GM23338 (cell line): Measurements from ENCODE around the gene BDP1. TPM values are rescaled to one million over a fixed set of nuclear protein-coding genes. Genes with fewer than 3 reads are reported as not detected.

ENCODE experiments used
- ATAC-seq: fragments of 200-7000 bp; cut with Tn5 transposase; 3 replicates; pipeline ENCODE4 v1.9.1; 2020
- DNase-seq: peaks from one replicate; pipeline ENCODE4 v3.0.0-alpha.2; 2015; ENCODE audit warnings: low spot score
- H2AFZ ChIP-seq: fragments of 200-600 bp; sonication (generic); 2 replicates; pipeline ENCODE4 v1.8.0; 2016; ENCODE audit warnings: antibody characterized with exemption, mild to moderate bottlenecking, moderate library complexity
- H3F3A ChIP-seq: fragments of 200-600 bp; sonication (generic); replicated peaks from 2 replicates; pipeline ENCODE4 v1.8.0; 2017; ENCODE audit warnings: antibody characterized with exemption, mixed run types, low read depth
- H3K27ac ChIP-seq: fragments of 200-600 bp; sonication (generic); 2 replicates; pipeline ENCODE4 v1.6.1; 2016; ENCODE audit warnings: low read depth
- H3K27me3 ChIP-seq: fragments of 200-600 bp; sonication (generic); 2 replicates; pipeline ENCODE4 v1.8.0; 2016; ENCODE audit warnings: mild to moderate bottlenecking, mixed run types, moderate library complexity; ENCODE audit not compliant: insufficient read depth
- H3K36me3 ChIP-seq: fragments of 200-600 bp; sonication (generic); 2 replicates; pipeline ENCODE4 v1.8.0; 2016; ENCODE audit warnings: mild to moderate bottlenecking; ENCODE audit not compliant: insufficient read depth
- H3K4me1 ChIP-seq: fragments of 200-600 bp; sonication (generic); 2 replicates; pipeline ENCODE4 v1.8.0; 2016; ENCODE audit warnings: mild to moderate bottlenecking, moderate library complexity; ENCODE audit not compliant: insufficient read depth
- H3K4me2 ChIP-seq: fragments of 200-600 bp; sonication (generic); 2 replicates; pipeline ENCODE4 v1.7.1; 2017; ENCODE audit warnings: mixed run types
- H3K4me3 ChIP-seq: fragments of 200-600 bp; sonication (generic); 2 replicates; pipeline ENCODE4 v1.6.1; 2016; ENCODE audit warnings: mixed run types
- H3K79me2 ChIP-seq: fragments of 200-600 bp; sonication (generic); replicated peaks from 2 replicates; pipeline ENCODE4 v1.8.0; 2017; ENCODE audit warnings: mild to moderate bottlenecking; ENCODE audit not compliant: insufficient read depth
- H3K9me2 ChIP-seq: fragments of 200-600 bp; sonication (generic); 2 replicates; pipeline ENCODE4 v1.8.0; 2017; ENCODE audit not compliant: insufficient read depth
- H4K20me1 ChIP-seq: fragments of 200-600 bp; sonication (generic); replicated peaks from 2 replicates; pipeline ENCODE4 v1.8.0; 2017; ENCODE audit warnings: mild to moderate bottlenecking; ENCODE audit not compliant: insufficient read depth
- H3K27ac Mint-ChIP-seq: 2 replicates; pipeline ENCODE4 v1.8.0; 2020; ENCODE audit warnings: inconsistent platforms, mild to moderate bottlenecking, moderate library complexity, mixed read lengths
- H3K27me3 Mint-ChIP-seq: 3 replicates; pipeline ENCODE4 v1.8.0; 2022; ENCODE audit warnings: low read depth, mild to moderate bottlenecking, moderate library complexity, mixed read lengths, inconsistent platforms; ENCODE audit not compliant: insufficient read depth, poor library complexity
- H3K36me3 Mint-ChIP-seq: 3 replicates; pipeline ENCODE4 v1.8.0; 2021; ENCODE audit warnings: low read depth, mild to moderate bottlenecking, inconsistent platforms, moderate library complexity, mixed read lengths
- H3K4me1 Mint-ChIP-seq: 3 replicates; pipeline ENCODE4 v1.8.0; 2020; ENCODE audit warnings: mild to moderate bottlenecking, inconsistent platforms, mixed read lengths
- H3K4me3 Mint-ChIP-seq: 3 replicates; pipeline ENCODE4 v1.8.0; 2021; ENCODE audit warnings: moderate library complexity, mild to moderate bottlenecking, inconsistent platforms, mixed read lengths
- H3K9me3 Mint-ChIP-seq: 3 replicates; pipeline ENCODE4 v1.8.0; 2020; ENCODE audit warnings: moderate library complexity, mild to moderate bottlenecking, inconsistent platforms, mixed read lengths
- ETS1 ChIP-seq: IDR thresholded peaks from 2 replicates; pipeline ENCODE4 v1.6.1; 2016; ENCODE audit warnings: antibody characterized with exemption
- EZH2 ChIP-seq: fragments of 200-600 bp; sonication (generic); IDR thresholded peaks from one replicate; pipeline ENCODE4 v1.8.0; 2017; ENCODE audit warnings: antibody characterized with exemption, mild to moderate bottlenecking, low read depth; ENCODE audit not compliant: unreplicated experiment
- JUNB ChIP-seq: IDR thresholded peaks from one replicate; pipeline ENCODE4 v1.6.1; 2016; ENCODE audit warnings: antibody characterized with exemption; ENCODE audit not compliant: unreplicated experiment
- NANOG ChIP-seq: IDR thresholded peaks from 2 replicates; pipeline ENCODE4 v1.6.1; 2016; ENCODE audit warnings: antibody characterized with exemption, borderline replicate concordance
- REST ChIP-seq: IDR thresholded peaks from one replicate; pipeline ENCODE4 v1.6.1; 2018; ENCODE audit warnings: antibody characterized with exemption; ENCODE audit not compliant: unreplicated experiment
- ZNF114 ChIP-seq: fragments of 250-450 bp; sonication (Bioruptor Pico); IDR thresholded peaks from 2 replicates; pipeline ENCODE4 v1.5.0; 2020; ENCODE audit warnings: mild to moderate bottlenecking, moderate library complexity
- polyA plus RNA-seq: library from polyadenylated mRNA; unstranded; fragments of >200 nt; fragmentation: Nextera tagmentation; extraction: Ambion mirVana; gene quantifications from 2 replicates; pipeline ENCODE4 v1.2.1, GENCODE V29; 2016
- total RNA-seq: library from RNA; depleted of rRNA; stranded (reverse); fragments of >200 nt; shearing (Covaris generic); gene quantifications from 2 replicates; pipeline ENCODE4 v1.2.3, GENCODE V29; 2014
- TF ChIP-seq, protein P1 (sequence below): fragments of 250-450 bp; sonication (Bioruptor Pico); IDR thresholded peaks from 2 replicates; pipeline ENCODE4 v1.5.0; 2020; ENCODE audit warnings: mild to moderate bottlenecking, moderate library complexity

Gene BDP1
- total and polyA plus RNA-seq, 2 experiments from 2014 or later = 41.8 to 54.4 TPM

- no peaks in the 10 kb centered on the region for H3K27me3 ChIP-seq
- H3K27me3 Mint-ChIP-seq = peaks cover 3% of the 10 kb centered on the region
- 0 out of 2 replicates have a peak, but pooled peaks cover 5% of the 10 kb centered on the region for H3K36me3 ChIP-seq
- H3K79me2 ChIP-seq = peaks cover 71% of the 10 kb centered on the region
- H3K4me3 ChIP-seq = no peak overlapping the region
- H3F3A ChIP-seq = 0 out of 2 replicates have a peak, but pooled peaks cover 5% of the 10 kb centered on the region
- H3K4me2 ChIP-seq = no peak overlapping the region
- no peak for ATAC-seq
- H3K9me2 ChIP-seq = no peaks in the 10 kb centered on the region; the same call in 1 of the 2 replicates
- no peaks in the 10 kb centered on the region; the same call in 2 of the 3 replicates for H3K9me3 Mint-ChIP-seq
- H3K4me1 Mint-ChIP-seq = peaks cover 15% of the 10 kb centered on the region
- no peak overlapping the region for H2AFZ ChIP-seq
- no peak overlapping the region for H3K27ac ChIP-seq
- H3K4me1 ChIP-seq = peaks cover 12% of the 10 kb centered on the region; the same call in 1 of the 2 replicates
- no peak for DNase-seq
- H3K27ac Mint-ChIP-seq = no peak overlapping the region
- peaks cover 23% of the 10 kb centered on the region for H3K36me3 Mint-ChIP-seq
- H3K4me3 Mint-ChIP-seq = no peak overlapping the region
- H4K20me1 ChIP-seq = no peaks in the 10 kb centered on the region; the same call in 1 of the 2 replicates
- TF ChIP-seq REST (no peak), ETS1 (no peak), NANOG (no peak), JUNB (no peak), EZH2 (no peak), ZNF114 (CRISPR knock-in tag) (no peak)
- TF ChIP-seq, protein P1, sequence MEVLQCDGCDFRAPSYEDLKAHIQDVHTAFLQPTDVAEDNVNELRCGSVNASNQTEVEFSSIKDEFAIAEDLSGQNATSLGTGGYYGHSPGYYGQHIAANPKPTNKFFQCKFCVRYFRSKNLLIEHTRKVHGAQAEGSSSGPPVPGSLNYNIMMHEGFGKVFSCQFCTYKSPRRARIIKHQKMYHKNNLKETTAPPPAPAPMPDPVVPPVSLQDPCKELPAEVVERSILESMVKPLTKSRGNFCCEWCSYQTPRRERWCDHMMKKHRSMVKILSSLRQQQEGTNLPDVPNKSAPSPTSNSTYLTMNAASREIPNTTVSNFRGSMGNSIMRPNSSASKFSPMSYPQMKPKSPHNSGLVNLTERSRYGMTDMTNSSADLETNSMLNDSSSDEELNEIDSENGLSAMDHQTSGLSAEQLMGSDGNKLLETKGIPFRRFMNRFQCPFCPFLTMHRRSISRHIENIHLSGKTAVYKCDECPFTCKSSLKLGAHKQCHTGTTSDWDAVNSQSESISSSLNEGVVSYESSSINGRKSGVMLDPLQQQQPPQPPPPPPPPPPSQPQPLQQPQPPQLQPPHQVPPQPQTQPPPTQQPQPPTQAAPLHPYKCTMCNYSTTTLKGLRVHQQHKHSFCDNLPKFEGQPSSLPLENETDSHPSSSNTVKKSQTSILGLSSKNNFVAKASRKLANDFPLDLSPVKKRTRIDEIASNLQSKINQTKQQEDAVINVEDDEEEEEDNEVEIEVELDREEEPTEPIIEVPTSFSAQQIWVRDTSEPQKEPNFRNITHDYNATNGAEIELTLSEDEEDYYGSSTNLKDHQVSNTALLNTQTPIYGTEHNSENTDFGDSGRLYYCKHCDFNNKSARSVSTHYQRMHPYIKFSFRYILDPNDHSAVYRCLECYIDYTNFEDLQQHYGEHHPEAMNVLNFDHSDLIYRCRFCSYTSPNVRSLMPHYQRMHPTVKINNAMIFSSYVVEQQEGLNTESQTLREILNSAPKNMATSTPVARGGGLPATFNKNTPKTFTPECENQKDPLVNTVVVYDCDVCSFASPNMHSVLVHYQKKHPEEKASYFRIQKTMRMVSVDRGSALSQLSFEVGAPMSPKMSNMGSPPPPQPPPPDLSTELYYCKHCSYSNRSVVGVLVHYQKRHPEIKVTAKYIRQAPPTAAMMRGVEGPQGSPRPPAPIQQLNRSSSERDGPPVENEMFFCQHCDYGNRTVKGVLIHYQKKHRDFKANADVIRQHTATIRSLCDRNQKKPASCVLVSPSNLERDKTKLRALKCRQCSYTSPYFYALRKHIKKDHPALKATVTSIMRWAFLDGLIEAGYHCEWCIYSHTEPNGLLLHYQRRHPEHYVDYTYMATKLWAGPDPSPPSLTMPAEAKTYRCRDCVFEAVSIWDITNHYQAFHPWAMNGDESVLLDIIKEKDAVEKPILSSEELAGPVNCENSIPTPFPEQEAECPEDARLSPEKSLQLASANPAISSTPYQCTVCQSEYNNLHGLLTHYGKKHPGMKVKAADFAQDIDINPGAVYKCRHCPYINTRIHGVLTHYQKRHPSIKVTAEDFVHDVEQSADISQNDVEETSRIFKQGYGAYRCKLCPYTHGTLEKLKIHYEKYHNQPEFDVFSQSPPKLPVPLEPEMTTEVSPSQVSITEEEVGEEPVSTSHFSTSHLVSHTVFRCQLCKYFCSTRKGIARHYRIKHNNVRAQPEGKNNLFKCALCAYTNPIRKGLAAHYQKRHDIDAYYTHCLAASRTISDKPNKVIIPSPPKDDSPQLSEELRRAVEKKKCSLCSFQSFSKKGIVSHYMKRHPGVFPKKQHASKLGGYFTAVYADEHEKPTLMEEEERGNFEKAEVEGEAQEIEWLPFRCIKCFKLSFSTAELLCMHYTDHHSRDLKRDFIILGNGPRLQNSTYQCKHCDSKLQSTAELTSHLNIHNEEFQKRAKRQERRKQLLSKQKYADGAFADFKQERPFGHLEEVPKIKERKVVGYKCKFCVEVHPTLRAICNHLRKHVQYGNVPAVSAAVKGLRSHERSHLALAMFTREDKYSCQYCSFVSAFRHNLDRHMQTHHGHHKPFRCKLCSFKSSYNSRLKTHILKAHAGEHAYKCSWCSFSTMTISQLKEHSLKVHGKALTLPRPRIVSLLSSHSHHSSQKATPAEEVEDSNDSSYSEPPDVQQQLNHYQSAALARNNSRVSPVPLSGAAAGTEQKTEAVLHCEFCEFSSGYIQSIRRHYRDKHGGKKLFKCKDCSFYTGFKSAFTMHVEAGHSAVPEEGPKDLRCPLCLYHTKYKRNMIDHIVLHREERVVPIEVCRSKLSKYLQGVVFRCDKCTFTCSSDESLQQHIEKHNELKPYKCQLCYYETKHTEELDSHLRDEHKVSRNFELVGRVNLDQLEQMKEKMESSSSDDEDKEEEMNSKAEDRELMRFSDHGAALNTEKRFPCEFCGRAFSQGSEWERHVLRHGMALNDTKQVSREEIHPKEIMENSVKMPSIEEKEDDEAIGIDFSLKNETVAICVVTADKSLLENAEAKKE (CRISPR knock-in tag) = no peak
These were observed 135.6 kb downstream of the BDP1 start for GRCh38 chr5:71591100-71591499.
